GM18508 (cell line): ENCODE measurements around the gene TFG.

Source experiments
- ATAC-seq: cut with Tn5 transposase; IDR thresholded peaks from one replicate; pipeline ENCODE4 v1.9.1; 2021; ENCODE audit warnings: moderate number of reproducible peaks; ENCODE audit not compliant: insufficient read depth, unreplicated experiment

Gene TFG

GRCh38 chr3:100748967-100749366 is 39.7 kb downstream of the TFG start:
- no peak for ATAC-seq

- no peak for ATAC-seq
Observed at GRCh38 chr3:100753846-100754245, 44.6 kb downstream of the TFG start.

- no peak for ATAC-seq
Observed at GRCh38 chr3:100754563-100755334, 45.5 kb downstream of the TFG start.

GRCh38 chr3:100756441-100756840 is 47.1 kb downstream of the TFG start:
- ATAC-seq: no peak

- no peak for ATAC-seq
Observed at GRCh38 chr3:100759159-100759558, 49.9 kb downstream of the TFG start.

GRCh38 chr3:100759950-100760349 is 50.7 kb downstream of the TFG start:
- ATAC-seq: no peak

- no peak for ATAC-seq
Observed at GRCh38 chr3:100760377-100760776, 51.1 kb downstream of the TFG start.

GRCh38 chr3:100761211-100761942 is 52.1 kb downstream of the TFG start:
- peak; percentile 56 for ATAC-seq

GRCh38 chr3:100761951-100762350 is 52.7 kb downstream of the TFG start:
- no peak for ATAC-seq

- no peak for ATAC-seq
Observed at GRCh38 chr3:100765437-100765975, 56.2 kb downstream of the TFG start.

- no peak for ATAC-seq
Observed at GRCh38 chr3:100766069-100766468, 56.8 kb downstream of the TFG start.

- ATAC-seq: no peak
Observed at GRCh38 chr3:100769693-100770092, 60.4 kb downstream of the TFG start.

GRCh38 chr3:100775226-100775625 is 65.9 kb downstream of the TFG start:
- no peak for ATAC-seq

GRCh38 chr3:100775669-100776068 is 66.4 kb downstream of the TFG start:
- no peak for ATAC-seq

GRCh38 chr3:100776097-100776729 is 66.9 kb downstream of the TFG start:
- ATAC-seq: no peak

- ATAC-seq: no peak
Observed at GRCh38 chr3:100776746-100777145, 67.5 kb downstream of the TFG start.

- no peak for ATAC-seq
Observed at GRCh38 chr3:100777271-100777670, 68.0 kb downstream of the TFG start.

- no peak for ATAC-seq
Observed at GRCh38 chr3:100779480-100779879, 70.2 kb downstream of the TFG start.

GRCh38 chr3:100780071-100780622 is 70.9 kb downstream of the TFG start:
- no peak for ATAC-seq

- no peak for ATAC-seq
Observed at GRCh38 chr3:100781301-100781700, 72.0 kb downstream of the TFG start.

- ATAC-seq: no peak
Observed at GRCh38 chr3:100782348-100782747, 73.1 kb downstream of the TFG start.
